Suprapubic skin (tissue), 4 donors: Measurements from ENCODE around the gene CYP26B1. TPM values are rescaled to one million over a fixed set of nuclear protein-coding genes. Genes with fewer than 3 reads are reported as not detected.
"Not testable (repeated sequence)": the region's sequence is repeated elsewhere in the genome, so short reads cannot be mapped to it uniquely, and the experiment has no call there.

Experiments used
- DNase-seq, 2 donors: peaks; one replicate each; pipeline ENCODE4 v3.0.0-alpha.2; 2019; ENCODE audit warnings: low spot score in 2 of 2
- H3K27ac ChIP-seq: fragments of 200-600 bp; sonication (generic); one replicate; pipeline ENCODE4 v1.5.1; 2019
- H3K27me3 ChIP-seq: fragments of 200-600 bp; sonication (generic); one replicate; pipeline ENCODE4 v1.5.1; 2019
- H3K36me3 ChIP-seq: fragments of 200-600 bp; sonication (generic); one replicate; pipeline ENCODE4 v1.5.1; 2019
- H3K4me1 ChIP-seq: fragments of 200-600 bp; sonication (generic); one replicate; pipeline ENCODE4 v1.5.1; 2019
- H3K4me3 ChIP-seq: fragments of 200-600 bp; sonication (generic); one replicate; pipeline ENCODE4 v1.5.1; 2019; ENCODE audit warnings: mild to moderate bottlenecking
- H3K9me3 ChIP-seq: fragments of 200-600 bp; sonication (generic); one replicate; pipeline ENCODE4 v1.5.1; 2019
- EP300 ChIP-seq: sonication (generic); formaldehyde crosslinking; IDR thresholded peaks from one replicate; pipeline ENCODE4 v1.6.1; 2017; ENCODE audit warnings: antibody characterized with exemption
- POLR2A ChIP-seq, 2 donors: fragments of 450-650 bp; IDR thresholded peaks; one replicate each; pipeline ENCODE4 v1.6.1; 2017; ENCODE audit warnings: antibody characterized with exemption in 2 of 2, mild to moderate bottlenecking in 2 of 2, moderate library complexity in 2 of 2
- POLR2AphosphoS5 ChIP-seq, 3 donors: sonication (generic); formaldehyde crosslinking; IDR thresholded peaks; one replicate each; pipeline ENCODE4 v1.6.1; 2017; ENCODE audit warnings: antibody characterized with exemption in 3 of 3
- WGBS: methylation state at CpG from one replicate; pipeline ENCODE4 v1.1.5; 2018; 5-methylcytosine and 5-hydroxymethylcytosine counted together
- total RNA-seq, 4 donors: library from RNA; depleted of rRNA; stranded (reverse); fragments of >200 nt; gene quantifications; one replicate each; pipeline ENCODE4 v1.1.0, GENCODE V29; 2016
- TF ChIP-seq, protein P1 (sequence below), 2 donors: fragments of 200-600 bp in 1 of 2; fragments of 450-650 bp in 1 of 2; sonication (generic) in 1 of 2; IDR thresholded peaks; one replicate each; pipeline ENCODE4 v1.5.1; 2016 to 2019; ENCODE audit warnings: antibody characterized with exemption in 2 of 2, mild to moderate bottlenecking in 1 of 2, moderate library complexity in 1 of 2

Gene CYP26B1
- total RNA-seq, 4 donors from 2014 or later: 53.3 to 83.3 (median 67.7) TPM

DNA sequence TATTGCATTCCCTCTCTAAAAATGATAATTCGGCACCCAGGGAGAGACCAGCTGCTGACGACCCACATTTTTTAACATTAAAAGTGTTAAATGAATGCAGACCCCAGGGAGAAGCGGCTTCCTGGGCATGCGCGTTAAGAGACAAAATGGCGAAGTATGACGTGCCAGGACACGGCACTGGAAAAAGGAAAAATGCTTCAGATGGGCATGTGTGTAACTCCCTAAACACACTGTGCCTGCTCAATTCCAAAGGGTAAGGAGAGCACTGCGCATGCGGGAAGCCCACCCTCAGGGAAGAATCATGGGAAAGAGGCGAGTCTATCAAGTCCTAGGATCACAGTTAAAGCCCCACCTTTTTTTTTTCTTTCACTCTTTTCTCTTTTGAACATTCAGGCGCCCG, 58.1 kb downstream of the CYP26B1 start:
- Histone ChIP-seq H3K27me3 (no peaks in the 10 kb centered on the region), H3K27ac (no peak overlapping the region), H3K36me3 (no peaks in the 10 kb centered on the region), H3K4me1 (no peaks in the 10 kb centered on the region), H3K4me3 (no peak overlapping the region), H3K9me3 (no peaks in the 10 kb centered on the region)
- no peak for TF ChIP-seq EP300
- TF ChIP-seq, protein P1, sequence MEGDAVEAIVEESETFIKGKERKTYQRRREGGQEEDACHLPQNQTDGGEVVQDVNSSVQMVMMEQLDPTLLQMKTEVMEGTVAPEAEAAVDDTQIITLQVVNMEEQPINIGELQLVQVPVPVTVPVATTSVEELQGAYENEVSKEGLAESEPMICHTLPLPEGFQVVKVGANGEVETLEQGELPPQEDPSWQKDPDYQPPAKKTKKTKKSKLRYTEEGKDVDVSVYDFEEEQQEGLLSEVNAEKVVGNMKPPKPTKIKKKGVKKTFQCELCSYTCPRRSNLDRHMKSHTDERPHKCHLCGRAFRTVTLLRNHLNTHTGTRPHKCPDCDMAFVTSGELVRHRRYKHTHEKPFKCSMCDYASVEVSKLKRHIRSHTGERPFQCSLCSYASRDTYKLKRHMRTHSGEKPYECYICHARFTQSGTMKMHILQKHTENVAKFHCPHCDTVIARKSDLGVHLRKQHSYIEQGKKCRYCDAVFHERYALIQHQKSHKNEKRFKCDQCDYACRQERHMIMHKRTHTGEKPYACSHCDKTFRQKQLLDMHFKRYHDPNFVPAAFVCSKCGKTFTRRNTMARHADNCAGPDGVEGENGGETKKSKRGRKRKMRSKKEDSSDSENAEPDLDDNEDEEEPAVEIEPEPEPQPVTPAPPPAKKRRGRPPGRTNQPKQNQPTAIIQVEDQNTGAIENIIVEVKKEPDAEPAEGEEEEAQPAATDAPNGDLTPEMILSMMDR (IDR thresholded peaks at IDR 0.05): no peak
- TF ChIP-seq POLR2A (IDR thresholded peaks at IDR 0.05): no peak
- TF ChIP-seq POLR2AphosphoS5 (IDR thresholded peaks at IDR 0.05): no peak
- DNase-seq: no peak
- WGBS: 86% methylated on average over 13 of the region's 13 CpGs

- 91% methylated on average over 4 of the region's 4 CpGs for WGBS
- H3K36me3 ChIP-seq: no peaks in the 10 kb centered on the region
These were observed 58.6 kb downstream of the CYP26B1 start for GRCh38 chr2:72089028-72089427.

GRCh38 chr2:72086871-72087633, 60.6 kb downstream of the CYP26B1 start:
- not testable (repeated sequence) for H3K27ac ChIP-seq, H3K27me3 ChIP-seq, H3K4me1 ChIP-seq, H3K36me3 ChIP-seq, H3K4me3 ChIP-seq, DNase-seq, H3K9me3 ChIP-seq
- 92% methylated on average over 26 of the region's 41 CpGs for WGBS

More at GRCh38 chr2:72089028-72089427, 58.6 kb downstream of the CYP26B1 start:
- Histone ChIP-seq H3K9me3 (no peaks in the 10 kb centered on the region), H3K27me3 (no peaks in the 10 kb centered on the region), H3K27ac (no peak overlapping the region), H3K4me1 (no peaks in the 10 kb centered on the region), H3K4me3 (no peak overlapping the region)
- TF ChIP-seq EP300 (no peak), POLR2A (IDR thresholded peaks at IDR 0.05) (no peak), POLR2AphosphoS5 (IDR thresholded peaks at IDR 0.05) (no peak)
- TF ChIP-seq, protein P1 (IDR thresholded peaks at IDR 0.05): no peak
- no peak for DNase-seq

DNA sequence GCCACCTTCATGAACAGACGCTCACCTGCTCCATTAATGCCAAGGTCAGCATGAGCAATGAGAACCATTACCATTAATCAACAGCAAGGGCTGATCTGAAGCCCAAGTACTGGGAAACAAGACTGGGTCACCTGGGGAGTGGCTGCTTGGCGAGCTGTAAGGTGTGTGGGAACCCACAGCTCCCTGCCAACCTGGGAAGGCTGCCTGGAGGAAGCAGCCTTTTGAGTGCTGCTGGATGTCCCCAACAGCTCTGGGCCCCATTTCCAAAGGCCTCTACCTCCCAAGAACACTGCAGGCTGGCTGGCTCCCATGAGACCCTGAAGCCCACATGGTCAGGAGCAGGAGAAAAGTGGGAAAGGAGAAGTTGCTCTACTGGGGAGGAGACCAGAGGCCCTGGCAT, 62.1 kb downstream of the CYP26B1 start:
- no peak overlapping the region for H3K27ac ChIP-seq
- H3K36me3 ChIP-seq: no peaks in the 10 kb centered on the region
- no peak overlapping the region for H3K4me3 ChIP-seq
- 88% methylated on average over 2 of the region's 2 CpGs for WGBS
- no peak for DNase-seq
- H3K4me1 ChIP-seq: no peaks in the 10 kb centered on the region
- H3K27me3 ChIP-seq: no peaks in the 10 kb centered on the region
- no peaks in the 10 kb centered on the region for H3K9me3 ChIP-seq
- TF ChIP-seq, protein P1 (IDR thresholded peaks at IDR 0.05): no peak
- TF ChIP-seq POLR2AphosphoS5 (IDR thresholded peaks at IDR 0.05) (no peak), POLR2A (IDR thresholded peaks at IDR 0.05) (no peak), EP300 (no peak)

GRCh38 chr2:72085036-72085435, 62.6 kb downstream of the CYP26B1 start:
- 83% methylated on average over 4 of the region's 10 CpGs for WGBS
- Histone ChIP-seq H3K4me3 (no peak overlapping the region), H3K27me3 (no peaks in the 10 kb centered on the region), H3K4me1 (no peaks in the 10 kb centered on the region), H3K36me3 (no peaks in the 10 kb centered on the region), H3K27ac (no peak overlapping the region), H3K9me3 (no peaks in the 10 kb centered on the region)
- DNase-seq: no peak
- TF ChIP-seq POLR2A (IDR thresholded peaks at IDR 0.05): no peak
- TF ChIP-seq, protein P1 (IDR thresholded peaks at IDR 0.05): no peak
- no peak for TF ChIP-seq POLR2AphosphoS5 (IDR thresholded peaks at IDR 0.05)
- TF ChIP-seq EP300: no peak
